Measurements from ENCODE around the gene TRMT1. TPM values are rescaled to one million over a fixed set of nuclear protein-coding genes. Genes with fewer than 3 reads are reported as not detected.

Gene TRMT1
- total and polyA plus RNA-seq, 2 of the 8 experiments (the other 6 are each of a cell fraction or from before 2014, with no cell fraction given): 77.4 to 99.3 TPM

DNA sequence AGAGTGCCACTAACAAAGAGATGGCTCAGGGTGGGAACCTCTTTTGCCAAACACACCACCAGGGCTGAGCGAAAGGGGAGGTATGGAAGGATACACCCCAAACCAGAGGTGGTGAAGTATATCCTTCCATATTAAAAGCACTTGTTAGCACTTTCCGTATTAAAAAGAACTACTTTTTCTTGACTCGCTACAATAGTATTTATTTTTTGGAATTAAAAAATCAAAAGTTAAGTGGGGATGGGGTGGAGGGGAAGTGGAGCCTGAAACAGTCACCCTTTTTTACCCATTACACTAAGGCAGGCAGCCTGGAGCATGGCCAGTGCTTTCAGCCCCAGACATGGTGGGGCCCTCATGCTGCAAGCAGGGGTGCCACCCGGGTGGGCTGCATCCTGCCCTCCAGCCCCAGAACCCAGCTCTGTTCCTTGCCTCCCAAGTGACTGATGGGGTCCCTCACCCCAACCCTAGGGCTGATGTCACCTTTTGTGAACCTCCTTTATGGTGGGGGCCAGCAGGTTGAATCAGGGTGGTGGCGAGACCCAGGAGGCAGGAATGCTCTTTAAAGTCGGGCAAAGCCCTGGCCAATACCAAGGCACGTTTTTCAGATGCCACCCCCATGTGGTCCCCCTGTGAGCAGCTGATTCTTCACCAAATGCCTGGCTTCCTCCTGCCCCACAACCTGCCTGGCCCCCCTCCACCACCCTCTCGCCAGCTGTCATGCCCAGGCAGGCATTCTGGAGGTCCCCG, 44.9 kb downstream of the TRMT1 start:
- Histone ChIP-seq H2BK20ac (ENCODE audit: low read length) (no peak overlapping the region), H4K8ac (ENCODE audit: extremely low read depth, insufficient read depth, low read length) (no peak overlapping the region), H3K79me2 (ENCODE audit: control insufficient read depth in 1 of 2, insufficient read depth in 2 of 2, low read length in 2 of 2) (no peaks in the 10 kb centered on the region), H3K4me2 (ENCODE audit: insufficient read depth in 1 of 2, low read depth in 2 of 2, low read length in 2 of 2) (no peak overlapping the region), H4K5ac (ENCODE audit: insufficient read length, low read depth, low read length) (no peak overlapping the region), H3K23ac (ENCODE audit: insufficient read length) (no peak overlapping the region), H3K4me1 (replicated peaks in 1 of 4; ENCODE audit: control insufficient read depth in 3 of 4, insufficient read depth in 4 of 4, low read length in 3 of 4) (peaks cover 0 to 4% (median 1%) of the 10 kb centered on the region in 4 experiments; a peak in 5 of 7 replicates), H3K56ac (replicated peaks; ENCODE audit: insufficient read length, low read depth, low read length) (no peak overlapping the region), H3K4me3 (ENCODE audit: extremely low read depth in 1 of 4, insufficient read depth in 2 of 4, low read depth in 3 of 4, low read length in 4 of 4) (no peak overlapping the region), H3K14ac (ENCODE audit: insufficient read length) (no peak overlapping the region), H3K36me3 (ENCODE audit: control insufficient read depth in 2 of 4, insufficient read depth in 4 of 4, low read length in 3 of 4) (no peaks in the 10 kb centered on the region), H3K27ac (ENCODE audit: low read depth, low read length) (no peak overlapping the region), H2BK5ac (ENCODE audit: low read depth, low read length) (no peak overlapping the region), H2AFZ (ENCODE audit: low read length) (no peak overlapping the region), H3K23me2 (ENCODE audit: low read depth, low read length) (no peaks in the 10 kb centered on the region), H2BK15ac (ENCODE audit: low read length) (no peak overlapping the region), H2BK120ac (replicated peaks; ENCODE audit: low read depth, low read length) (no peak overlapping the region), H4K20me1 (replicated peaks in 1 of 2; ENCODE audit: control insufficient read depth in 1 of 2, insufficient read depth in 2 of 2, low read length in 2 of 2) (no peaks in the 10 kb centered on the region), H4K91ac (replicated peaks; ENCODE audit: insufficient read length, low read length) (no peak overlapping the region), H3K9ac (replicated peaks in 1 of 4; ENCODE audit: extremely low read depth in 1 of 4, low read depth in 3 of 4, low read length in 3 of 4) (no peak overlapping the region), H2BK12ac (ENCODE audit: low read depth, low read length) (no peak overlapping the region), H3K79me1 (ENCODE audit: low read depth, low read length) (no peaks in the 10 kb centered on the region), H3K18ac (ENCODE audit: extremely low read depth, low read length) (no peak overlapping the region), H3K9me3 (ENCODE audit: insufficient read depth in 2 of 2, low read depth in 1 of 2, low read length in 1 of 2) (no peaks in the 10 kb centered on the region), H2AK5ac (ENCODE audit: low read depth, low read length) (no peak overlapping the region), H3K27me3 (replicated peaks in 1 of 4; ENCODE audit: control insufficient read depth in 3 of 4, extremely low read depth in 1 of 4, insufficient read depth in 3 of 4, low read length in 3 of 4) (peaks cover 0 to 11% (median 8%) of the 10 kb centered on the region in 4 experiments; a peak in 6 of 7 replicates), H3K4ac (replicated peaks; ENCODE audit: insufficient read length, low read depth, low read length) (no peak overlapping the region)
- FAIRE-seq (no peak), DNase-seq (ENCODE audit: low read depth in 1 of 2, low spot score in 2 of 2) (no peak)
- WGBS, 2 experiments (ENCODE audit: extremely low coverage in 1 of 2, insufficient coverage in 1 of 2, insufficient read length in 1 of 2, insufficient replicate concordance in 2 of 2, low coverage in 1 of 2, low lambda C conversion rate in 2 of 2, missing lambda C conversion rate in 1 of 2): 81% methylated on average over 9 of the region's 9 CpGs; no CpG with 5 or more reads in 1 of the 2 experiments
- CTCF ChIA-PET (ENCODE audit: partially characterized antibody): interaction anchor here (0.6 to 48.8 kb wide), 12 partner anchors 8 to 106 kb away, joined by 3 to 1145 read pairs (median 7); no protein-coding TSS in a partner anchor
- POLR2A ChIA-PET (ENCODE audit: partially characterized antibody): no interaction called here
- TF ChIP-seq KDM4A (IDR thresholded peaks at IDR 0.05; ENCODE audit: low read depth, low read length, severe bottlenecking): no peak

Measured in H1 (cell line).